ENCODE measurements around the gene TAF8. TPM values are rescaled to one million over a fixed set of nuclear protein-coding genes. Genes with fewer than 3 reads are reported as not detected.

Gene TAF8
- total and polyA plus RNA-seq, 10 of the 15 experiments (the other 5 are each of a cell fraction or from before 2014, with no cell fraction given), result 11.7 to 30.9 (median 19.9) TPM

DNA sequence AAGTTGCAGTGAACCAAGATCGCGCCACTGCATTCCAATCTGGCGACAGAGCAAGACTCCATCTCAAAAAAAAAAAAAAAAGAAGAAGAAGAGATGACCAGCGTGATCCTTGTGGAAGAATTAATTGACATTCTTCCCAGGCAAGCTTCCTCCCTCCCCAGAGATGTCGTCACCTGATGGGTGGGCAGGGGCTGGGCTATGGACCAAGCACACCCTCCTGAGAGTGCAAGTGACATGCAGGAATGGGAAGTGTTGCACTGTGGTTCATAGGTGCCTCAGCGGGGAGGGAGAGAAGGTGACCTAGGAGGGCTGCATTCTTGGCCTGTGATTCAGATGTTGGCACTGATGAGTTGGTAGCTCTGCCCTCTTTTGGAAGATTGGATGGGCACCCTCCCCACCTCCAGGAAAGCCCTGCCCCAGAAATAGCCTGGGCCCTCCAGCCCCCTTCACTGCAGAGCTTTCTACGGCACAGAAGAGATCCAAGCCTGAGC lies 37.8 kb downstream of the TAF8 start:
- no peaks in the 10 kb centered on the region for H3K9me3 ChIP-seq (replicated peaks; ENCODE audit: control insufficient read depth, insufficient read depth, low read length)
- no peak for TF ChIP-seq SUPT20H (IDR thresholded peaks at IDR 0.05; ENCODE audit: borderline replicate concordance, control insufficient read depth, low read depth, low read length)
- TF ChIP-seq, protein P1, sequence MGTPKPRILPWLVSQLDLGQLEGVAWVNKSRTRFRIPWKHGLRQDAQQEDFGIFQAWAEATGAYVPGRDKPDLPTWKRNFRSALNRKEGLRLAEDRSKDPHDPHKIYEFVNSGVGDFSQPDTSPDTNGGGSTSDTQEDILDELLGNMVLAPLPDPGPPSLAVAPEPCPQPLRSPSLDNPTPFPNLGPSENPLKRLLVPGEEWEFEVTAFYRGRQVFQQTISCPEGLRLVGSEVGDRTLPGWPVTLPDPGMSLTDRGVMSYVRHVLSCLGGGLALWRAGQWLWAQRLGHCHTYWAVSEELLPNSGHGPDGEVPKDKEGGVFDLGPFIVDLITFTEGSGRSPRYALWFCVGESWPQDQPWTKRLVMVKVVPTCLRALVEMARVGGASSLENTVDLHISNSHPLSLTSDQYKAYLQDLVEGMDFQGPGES (IDR thresholded peaks at IDR 0.05), result no peak
- TF ChIP-seq PML (IDR thresholded peaks at IDR 0.05; ENCODE audit: low read length), result no peak
- no peak for TF ChIP-seq STAT3 (IDR thresholded peaks at IDR 0.05; ENCODE audit: low read depth, low read length)
- no peak for TF ChIP-seq ZSCAN29 (IDR thresholded peaks at IDR 0.05)
- TF ChIP-seq, protein P2, sequence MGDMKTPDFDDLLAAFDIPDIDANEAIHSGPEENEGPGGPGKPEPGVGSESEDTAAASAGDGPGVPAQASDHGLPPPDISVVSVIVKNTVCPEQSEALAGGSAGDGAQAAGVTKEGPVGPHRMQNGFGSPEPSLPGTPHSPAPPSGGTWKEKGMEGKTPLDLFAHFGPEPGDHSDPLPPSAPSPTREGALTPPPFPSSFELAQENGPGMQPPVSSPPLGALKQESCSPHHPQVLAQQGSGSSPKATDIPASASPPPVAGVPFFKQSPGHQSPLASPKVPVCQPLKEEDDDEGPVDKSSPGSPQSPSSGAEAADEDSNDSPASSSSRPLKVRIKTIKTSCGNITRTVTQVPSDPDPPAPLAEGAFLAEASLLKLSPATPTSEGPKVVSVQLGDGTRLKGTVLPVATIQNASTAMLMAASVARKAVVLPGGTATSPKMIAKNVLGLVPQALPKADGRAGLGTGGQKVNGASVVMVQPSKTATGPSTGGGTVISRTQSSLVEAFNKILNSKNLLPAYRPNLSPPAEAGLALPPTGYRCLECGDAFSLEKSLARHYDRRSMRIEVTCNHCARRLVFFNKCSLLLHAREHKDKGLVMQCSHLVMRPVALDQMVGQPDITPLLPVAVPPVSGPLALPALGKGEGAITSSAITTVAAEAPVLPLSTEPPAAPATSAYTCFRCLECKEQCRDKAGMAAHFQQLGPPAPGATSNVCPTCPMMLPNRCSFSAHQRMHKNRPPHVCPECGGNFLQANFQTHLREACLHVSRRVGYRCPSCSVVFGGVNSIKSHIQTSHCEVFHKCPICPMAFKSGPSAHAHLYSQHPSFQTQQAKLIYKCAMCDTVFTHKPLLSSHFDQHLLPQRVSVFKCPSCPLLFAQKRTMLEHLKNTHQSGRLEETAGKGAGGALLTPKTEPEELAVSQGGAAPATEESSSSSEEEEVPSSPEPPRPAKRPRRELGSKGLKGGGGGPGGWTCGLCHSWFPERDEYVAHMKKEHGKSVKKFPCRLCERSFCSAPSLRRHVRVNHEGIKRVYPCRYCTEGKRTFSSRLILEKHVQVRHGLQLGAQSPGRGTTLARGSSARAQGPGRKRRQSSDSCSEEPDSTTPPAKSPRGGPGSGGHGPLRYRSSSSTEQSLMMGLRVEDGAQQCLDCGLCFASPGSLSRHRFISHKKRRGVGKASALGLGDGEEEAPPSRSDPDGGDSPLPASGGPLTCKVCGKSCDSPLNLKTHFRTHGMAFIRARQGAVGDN (IDR thresholded peaks at IDR 0.05), result no peak
- TF ChIP-seq BHLHE40 (IDR thresholded peaks at IDR 0.05; ENCODE audit: borderline replicate concordance in 1 of 2, low read depth in 2 of 2, low read length in 1 of 2), result no peak
- TF ChIP-seq, protein P3, sequence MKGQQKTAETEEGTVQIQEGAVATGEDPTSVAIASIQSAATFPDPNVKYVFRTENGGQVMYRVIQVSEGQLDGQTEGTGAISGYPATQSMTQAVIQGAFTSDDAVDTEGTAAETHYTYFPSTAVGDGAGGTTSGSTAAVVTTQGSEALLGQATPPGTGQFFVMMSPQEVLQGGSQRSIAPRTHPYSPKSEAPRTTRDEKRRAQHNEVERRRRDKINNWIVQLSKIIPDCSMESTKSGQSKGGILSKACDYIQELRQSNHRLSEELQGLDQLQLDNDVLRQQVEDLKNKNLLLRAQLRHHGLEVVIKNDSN (IDR thresholded peaks at IDR 0.05; ENCODE audit: borderline replicate concordance, extremely low read length, insufficient read depth, low read depth, low read length), result no peak
- TF ChIP-seq FOS (IDR thresholded peaks at IDR 0.05; ENCODE audit: borderline replicate concordance, extremely low read depth, insufficient read length), result no peak
- TF ChIP-seq, protein P4, sequence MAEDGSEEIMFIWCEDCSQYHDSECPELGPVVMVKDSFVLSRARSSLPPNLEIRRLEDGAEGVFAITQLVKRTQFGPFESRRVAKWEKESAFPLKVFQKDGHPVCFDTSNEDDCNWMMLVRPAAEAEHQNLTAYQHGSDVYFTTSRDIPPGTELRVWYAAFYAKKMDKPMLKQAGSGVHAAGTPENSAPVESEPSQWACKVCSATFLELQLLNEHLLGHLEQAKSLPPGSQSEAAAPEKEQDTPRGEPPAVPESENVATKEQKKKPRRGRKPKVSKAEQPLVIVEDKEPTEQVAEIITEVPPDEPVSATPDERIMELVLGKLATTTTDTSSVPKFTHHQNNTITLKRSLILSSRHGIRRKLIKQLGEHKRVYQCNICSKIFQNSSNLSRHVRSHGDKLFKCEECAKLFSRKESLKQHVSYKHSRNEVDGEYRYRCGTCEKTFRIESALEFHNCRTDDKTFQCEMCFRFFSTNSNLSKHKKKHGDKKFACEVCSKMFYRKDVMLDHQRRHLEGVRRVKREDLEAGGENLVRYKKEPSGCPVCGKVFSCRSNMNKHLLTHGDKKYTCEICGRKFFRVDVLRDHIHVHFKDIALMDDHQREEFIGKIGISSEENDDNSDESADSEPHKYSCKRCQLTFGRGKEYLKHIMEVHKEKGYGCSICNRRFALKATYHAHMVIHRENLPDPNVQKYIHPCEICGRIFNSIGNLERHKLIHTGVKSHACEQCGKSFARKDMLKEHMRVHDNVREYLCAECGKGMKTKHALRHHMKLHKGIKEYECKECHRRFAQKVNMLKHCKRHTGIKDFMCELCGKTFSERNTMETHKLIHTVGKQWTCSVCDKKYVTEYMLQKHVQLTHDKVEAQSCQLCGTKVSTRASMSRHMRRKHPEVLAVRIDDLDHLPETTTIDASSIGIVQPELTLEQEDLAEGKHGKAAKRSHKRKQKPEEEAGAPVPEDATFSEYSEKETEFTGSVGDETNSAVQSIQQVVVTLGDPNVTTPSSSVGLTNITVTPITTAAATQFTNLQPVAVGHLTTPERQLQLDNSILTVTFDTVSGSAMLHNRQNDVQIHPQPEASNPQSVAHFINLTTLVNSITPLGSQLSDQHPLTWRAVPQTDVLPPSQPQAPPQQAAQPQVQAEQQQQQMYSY (CRISPR knock-in tag; IDR thresholded peaks at IDR 0.05), result no peak
- no peak for TF ChIP-seq BMI1 (IDR thresholded peaks at IDR 0.05; ENCODE audit: borderline replicate concordance)
- no peak for TF ChIP-seq TAF1 (IDR thresholded peaks at IDR 0.05; ENCODE audit: borderline replicate concordance, low read depth, low read length)
- no peak for TF ChIP-seq ZNF207 (IDR thresholded peaks at IDR 0.05; ENCODE audit: borderline replicate concordance)
- TF ChIP-seq ESRRA (IDR thresholded peaks at IDR 0.05; ENCODE audit: low read length), result no peak
- no peak for TF ChIP-seq WRNIP1 (IDR thresholded peaks at IDR 0.05; ENCODE audit: borderline replicate concordance, low read depth, low read length)
- ChIA-PET POLR2A (no interaction called here), CTCF (interaction anchor here (1.0 kb wide), 1 partner anchor 16 kb away, joined by 4 read pairs; no protein-coding TSS in a partner anchor), RAD21 (ENCODE audit: unreplicated experiment) (no interaction called here), SMC1A (ENCODE audit: uncharacterized antibody, unreplicated experiment) (no interaction called here)
- H3K4me2 ChIP-seq (ENCODE audit: control insufficient read depth, insufficient read depth), result no peak overlapping the region
- no peaks in the 10 kb centered on the region for H3K4me1 ChIP-seq (ENCODE audit: control insufficient read depth, insufficient read depth, low read length)
- WGBS (ENCODE audit: insufficient coverage, insufficient replicate concordance, low lambda C conversion rate, missing lambda C conversion rate), result 75% methylated on average over 5 of the region's 7 CpGs
- H4K20me1 ChIP-seq (ENCODE audit: control insufficient read depth, insufficient read depth), result no peaks in the 10 kb centered on the region
- no peaks in the 10 kb centered on the region for H3K36me3 ChIP-seq (ENCODE audit: control insufficient read depth in 2 of 2, insufficient read depth in 2 of 2, low read length in 1 of 2)
- no peak overlapping the region for H3K9ac ChIP-seq (ENCODE audit: control insufficient read depth, insufficient read depth, low read length)
- H3K79me2 ChIP-seq (ENCODE audit: control insufficient read depth, insufficient read depth, low read length), result no peaks in the 10 kb centered on the region
- intact Hi-C loops (cut with micrococcal nuclease; ENCODE audit: unreplicated experiment), result no loop called here
- BruUV-seq (replicated peaks), result no TSS peak
- H2AFZ ChIP-seq (ENCODE audit: control insufficient read depth, low read depth, low read length), result no peak overlapping the region
- DNase-seq (ENCODE audit: low read depth, low spot score) (no peak), ATAC-seq (no peak), FAIRE-seq (no peak)
- no peaks in the 10 kb centered on the region for H3K27me3 ChIP-seq (replicated peaks in 1 of 2; ENCODE audit: control insufficient read depth in 2 of 2, insufficient read depth in 2 of 2, low read length in 1 of 2)
- in situ Hi-C loops (cut with MboI), result no loop called here
- no peak overlapping the region for H3K27ac ChIP-seq (ENCODE audit: control insufficient read depth, insufficient read depth)
- no peak overlapping the region for H3K4me3 ChIP-seq

Data from GM12878 (cell line).